ENCODE results near the gene HYAL3.

Gene HYAL3

GRCh38 chr3:50327943-50328691, 28.9 kb upstream of the HYAL3 start, which contains the start of gene TUSC2:
Gene TUSC2, minus strand, starts transcription at chr3:50328223. Its CDS starts 124 bp downstream, at chr3:50328099.
- peak; percentile 95 for DNase-seq (ENCODE audit: low spot score)

DNA sequence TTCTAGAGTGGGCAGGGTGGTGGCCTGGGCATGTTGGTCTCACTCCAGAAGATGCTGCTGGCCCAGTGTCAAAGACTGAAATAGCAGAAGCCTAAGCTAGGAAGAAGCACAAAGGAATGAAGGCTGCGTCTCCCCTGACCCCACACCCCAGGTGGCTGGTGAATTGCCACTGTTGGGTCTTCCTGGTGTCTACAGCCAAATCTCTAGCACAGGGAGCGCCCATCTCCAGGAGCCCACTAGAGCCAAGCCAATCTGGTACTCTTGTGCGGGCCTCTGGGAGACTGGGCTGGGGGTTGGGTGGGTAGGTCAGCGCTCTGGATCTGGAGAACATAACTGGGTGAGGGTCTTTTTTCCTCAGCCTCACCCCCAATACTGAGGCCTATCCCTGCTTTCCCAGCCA, 27.9 kb upstream of the HYAL3 start:
- no peak for DNase-seq (ENCODE audit: low spot score)

DNA sequence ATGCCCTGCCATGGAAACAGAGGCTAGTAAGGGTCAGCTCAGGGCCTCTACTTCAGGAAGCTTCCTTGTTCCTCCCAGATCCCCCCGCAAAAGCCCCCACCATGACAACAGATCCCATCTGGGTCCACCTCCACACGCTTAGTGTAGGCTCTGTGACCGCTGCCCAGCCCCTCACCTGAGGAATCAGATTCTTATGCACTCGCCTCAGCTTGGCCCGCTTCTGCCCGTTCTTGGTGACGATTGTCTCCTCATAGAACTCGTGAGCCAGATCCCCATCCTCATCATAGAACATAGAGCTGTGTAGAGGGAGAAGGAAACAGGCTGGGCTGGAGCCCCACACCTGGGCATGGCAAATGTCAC, 27.0 kb upstream of the HYAL3 start:
- DNase-seq (ENCODE audit: low spot score), result no peak

GRCh38 chr3:50325497-50326181, 26.4 kb upstream of the HYAL3 start:
- DNase-seq (ENCODE audit: low spot score), result no peak

- no peak for DNase-seq (ENCODE audit: low spot score)
Observed at GRCh38 chr3:50325113-50325480, 25.9 kb upstream of the HYAL3 start.

GRCh38 chr3:50324351-50325112, 25.3 kb upstream of the HYAL3 start:
- DNase-seq (ENCODE audit: low spot score), result peak; percentile 63

DNA sequence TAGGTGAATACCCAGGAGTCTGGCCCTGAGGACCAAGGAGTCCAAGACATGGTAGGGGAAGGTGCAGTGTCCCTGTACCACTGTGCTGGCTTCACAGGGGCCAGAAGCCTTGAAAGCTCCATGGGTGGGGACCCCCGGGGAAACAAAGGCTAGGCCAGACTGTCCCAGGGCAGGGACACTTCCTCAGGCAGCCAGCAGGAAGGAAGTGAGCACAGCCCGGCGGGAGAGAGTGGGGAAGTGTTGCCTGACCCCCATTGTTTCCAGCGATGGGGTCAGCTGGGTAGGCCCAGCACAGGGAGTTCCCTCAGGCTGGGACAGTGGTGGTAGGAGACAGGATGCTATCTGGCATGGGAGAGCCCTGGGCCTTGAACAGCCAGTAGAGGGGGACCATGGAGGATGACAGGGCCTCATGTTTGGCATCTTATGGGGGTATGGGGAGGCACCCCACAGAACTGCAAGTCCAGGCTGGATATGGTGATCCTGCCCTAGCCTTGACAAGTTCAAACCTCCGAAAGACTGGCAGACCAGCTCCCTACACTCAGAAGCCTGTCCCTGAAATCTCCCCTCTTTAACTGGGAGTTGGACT, 24.5 kb upstream of the HYAL3 start:
- DNase-seq (ENCODE audit: low spot score), result no peak

DNA sequence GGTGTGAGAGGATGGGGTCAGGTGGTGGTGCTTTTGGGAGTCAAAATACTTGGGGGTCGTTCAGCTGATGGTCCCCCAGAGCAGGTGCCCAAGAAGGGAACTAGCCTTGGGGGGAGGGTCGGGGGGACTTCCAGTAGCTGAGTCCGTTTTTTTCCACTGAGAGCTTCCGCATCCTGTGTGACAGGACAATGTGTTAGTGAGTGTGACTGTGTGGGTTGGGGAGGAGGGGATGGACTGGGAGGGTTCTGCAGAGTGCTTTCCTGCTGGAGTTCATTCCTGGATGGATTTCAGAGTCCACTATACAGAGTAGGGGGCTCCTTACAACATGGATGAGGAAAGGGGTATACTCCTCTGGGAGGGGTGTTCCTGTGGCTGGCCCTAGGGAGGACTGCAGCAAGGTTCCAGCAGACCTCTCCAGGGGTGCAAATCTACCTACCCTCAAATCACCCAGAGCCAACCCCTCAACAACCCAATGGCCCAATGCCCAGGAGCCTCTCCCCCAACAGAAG, 23.9 kb upstream of the HYAL3 start:
- no peak for DNase-seq (ENCODE audit: low spot score)

DNA sequence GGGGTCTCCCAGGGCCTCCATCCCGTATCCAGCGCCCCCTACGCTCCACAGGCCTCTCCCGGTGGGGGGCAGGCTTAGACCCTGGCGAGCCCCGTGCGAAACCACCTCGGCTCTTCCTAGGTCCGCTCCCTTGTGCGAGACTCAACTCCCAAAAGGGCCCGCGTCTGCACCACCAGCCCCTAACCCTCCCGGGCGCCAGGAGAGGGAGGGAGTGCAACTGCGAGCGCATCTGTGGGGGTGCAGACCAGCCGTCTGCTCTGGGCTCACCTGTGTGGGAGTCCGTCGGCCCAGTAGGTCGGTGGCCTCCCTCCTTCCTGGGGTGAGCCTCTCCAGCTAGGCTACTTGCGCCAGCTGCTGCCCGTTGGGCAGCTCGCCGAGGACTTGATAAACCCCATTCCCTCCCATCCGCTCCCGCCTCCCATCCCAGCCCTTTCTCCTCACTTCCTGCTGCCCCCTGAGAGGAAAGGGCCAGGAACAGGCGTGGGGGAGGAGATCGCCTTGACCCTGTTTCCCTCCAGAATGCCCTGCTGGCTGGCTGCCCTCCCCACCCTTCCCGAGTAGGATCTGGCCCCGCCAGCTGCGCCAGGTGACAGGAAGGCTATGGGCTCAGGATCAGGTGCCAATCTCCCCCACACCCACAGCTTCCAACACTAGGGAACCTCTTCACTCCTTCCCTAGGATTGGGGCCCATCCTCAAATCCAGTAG, 23.3 kb upstream of the HYAL3 start, which contains the start of gene HYAL2:
HYAL2 (minus strand) TSS at position 360 of the 706 bp plus-strand sequence. CDS start 2,256 bp downstream, outside the sequence.
- DNase-seq (ENCODE audit: low spot score), result no peak

DNA sequence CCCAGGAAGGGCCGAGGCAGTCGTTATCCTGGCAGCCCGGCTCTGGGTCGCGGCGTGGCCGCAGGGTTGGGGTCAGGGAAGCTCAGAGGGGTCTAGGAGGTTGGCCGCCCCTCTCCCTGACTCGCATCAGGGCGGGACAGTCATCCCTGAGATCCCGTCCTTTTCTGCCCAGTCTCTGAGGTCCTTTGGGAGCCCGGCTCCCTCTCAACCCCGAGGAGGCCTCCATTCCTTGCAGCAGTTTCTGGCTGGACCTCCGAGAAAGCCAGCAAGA, 22.8 kb upstream of the HYAL3 start:
- no peak for DNase-seq (ENCODE audit: low spot score)

DNA sequence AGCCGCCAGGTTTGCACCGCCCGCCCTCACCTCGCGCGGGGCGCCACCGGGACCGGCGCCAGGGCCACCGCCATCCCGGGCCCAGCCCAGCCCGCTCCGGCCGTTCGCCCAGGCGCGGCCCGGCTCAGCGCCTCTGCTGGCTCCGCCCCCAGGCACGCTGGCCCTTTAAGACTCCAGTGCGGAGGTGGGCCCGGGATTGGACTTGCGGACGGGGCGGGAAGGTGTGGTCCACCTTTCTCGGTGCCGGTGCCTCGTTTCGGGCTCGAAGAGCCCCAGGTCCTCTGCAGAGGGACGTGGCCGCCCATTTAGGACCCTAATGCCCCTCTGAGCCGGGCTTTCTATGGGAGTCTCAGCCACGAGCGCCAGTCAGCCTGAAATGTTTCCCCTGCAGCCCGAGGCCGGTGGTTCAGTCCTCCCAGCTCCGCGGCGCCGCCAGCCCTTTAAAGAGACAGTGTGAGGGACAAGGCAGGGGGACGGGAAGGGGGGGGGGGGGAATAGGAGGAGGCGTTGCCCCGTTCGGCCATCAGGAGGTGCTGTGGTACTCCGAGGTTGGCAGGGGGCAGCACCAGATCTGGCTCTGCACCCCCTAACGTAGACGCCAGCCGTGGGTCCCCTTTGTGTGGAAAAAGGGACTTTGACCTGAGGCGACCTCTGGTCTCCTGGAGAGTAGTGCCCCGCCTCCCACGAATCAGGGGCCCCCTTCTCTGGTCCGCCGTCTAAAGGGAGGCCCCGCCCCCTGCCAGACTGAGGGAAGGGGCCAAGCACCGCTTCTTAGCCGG, 22.3 kb upstream of the HYAL3 start:
- peak; percentile 89 for DNase-seq (ENCODE audit: low spot score)

- DNase-seq (ENCODE audit: low spot score), result no peak
Observed at GRCh38 chr3:50320853-50321335, 21.7 kb upstream of the HYAL3 start.

DNA sequence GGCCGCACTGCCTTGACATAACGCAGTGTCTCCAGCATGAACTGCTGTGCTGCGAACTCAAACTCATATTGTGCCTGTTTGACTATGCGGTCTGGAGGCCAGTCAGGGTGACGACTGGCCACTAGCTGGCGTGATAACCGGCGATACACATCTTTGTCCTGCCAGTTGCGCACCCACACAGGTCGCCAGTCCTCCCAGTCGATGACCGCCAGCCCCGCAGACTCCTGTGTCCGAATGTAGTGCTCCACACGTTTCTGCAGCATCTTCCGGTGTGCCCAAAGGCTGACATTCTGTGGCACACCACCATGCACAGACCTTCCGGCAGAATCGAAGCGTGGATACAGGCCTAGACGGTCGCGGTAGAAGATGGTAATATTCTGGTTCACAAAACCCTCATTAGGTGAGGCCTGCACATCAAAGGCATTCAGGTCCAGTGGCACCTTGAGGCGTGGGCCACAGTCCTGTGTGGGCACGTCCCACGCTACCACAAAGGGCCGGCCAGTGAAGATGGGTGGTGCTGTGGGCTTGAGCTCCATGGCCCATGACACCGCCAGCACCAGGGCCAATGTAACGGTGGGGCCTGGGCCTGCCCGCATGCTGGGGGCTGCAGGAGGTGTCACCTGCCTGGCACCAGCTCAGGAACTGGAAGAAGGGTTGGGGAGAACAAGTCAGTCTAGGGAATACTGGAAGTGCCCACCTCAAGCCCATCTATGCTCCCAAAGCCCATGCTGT, 20.9 kb upstream of the HYAL3 start:
- DNase-seq (ENCODE audit: low spot score), result no peak

- DNase-seq (ENCODE audit: low spot score), result no peak
Observed at GRCh38 chr3:50319181-50319893, 20.1 kb upstream of the HYAL3 start.

GRCh38 chr3:50318615-50319014, 19.4 kb upstream of the HYAL3 start:
- DNase-seq (ENCODE audit: low spot score), result no peak

GRCh38 chr3:50318163-50318562, 19.0 kb upstream of the HYAL3 start:
- no peak for DNase-seq (ENCODE audit: low spot score)

DNA sequence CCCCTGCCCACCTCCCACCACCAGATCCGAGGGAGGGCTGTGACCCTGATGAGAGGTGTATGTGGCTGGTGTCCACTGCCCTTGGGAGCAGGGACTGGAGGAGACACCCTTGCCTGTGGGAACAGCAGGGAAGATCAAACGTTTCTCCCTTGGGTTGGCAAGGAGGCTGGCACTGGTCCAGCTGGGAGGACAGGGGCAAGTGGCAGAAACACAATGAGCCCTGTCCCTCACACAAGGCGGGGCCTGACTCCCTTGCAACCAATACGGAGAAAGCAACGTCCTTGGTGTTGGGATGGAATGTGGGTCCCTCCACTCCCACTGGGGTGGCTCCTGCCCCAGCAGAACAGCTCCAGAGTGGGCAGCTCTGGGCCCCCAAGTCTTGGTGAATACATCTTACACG, 18.1 kb upstream of the HYAL3 start:
- DNase-seq (ENCODE audit: low spot score), result peak; percentile 88

- peak; percentile 95 for DNase-seq (ENCODE audit: low spot score)
Observed at GRCh38 chr3:50316657-50317242, 17.5 kb upstream of the HYAL3 start.

DNA sequence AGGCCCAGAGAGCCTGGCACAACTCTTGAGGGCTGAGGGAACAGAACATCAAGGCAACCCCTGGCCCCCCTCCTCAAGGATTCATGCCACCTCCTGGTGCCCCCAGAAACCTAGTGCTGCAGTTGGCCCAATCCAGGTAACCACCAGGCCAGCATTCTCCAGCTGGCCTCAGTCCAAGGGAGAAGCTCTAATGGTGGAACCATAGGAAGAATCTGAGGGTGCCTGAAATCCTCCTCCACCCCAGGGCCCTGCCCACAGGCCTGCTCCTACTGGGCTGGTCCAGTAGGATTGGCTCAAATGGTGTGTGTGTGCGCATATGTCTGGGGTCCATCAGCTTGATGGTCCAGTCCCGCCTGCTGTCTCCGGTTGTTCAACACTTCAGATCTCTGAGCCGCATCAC, 15.6 kb upstream of the HYAL3 start:
- no peak for DNase-seq (ENCODE audit: low spot score)

Data from SW480 (cell line).